Stimulated activated CD4-positive, alpha-beta T cell treated with anti-CD3 and anti-CD28 coated beads, Interleukin-15, amount 100 ng/mL, for 24 hours (primary cell): ENCODE measurements around the gene TAC3.
"Not testable (repeated sequence)": the region's sequence is repeated elsewhere in the genome, so short reads cannot be mapped to it uniquely, and the experiment has no call there.

Experiments
- DNase-seq: peaks from one replicate; pipeline ENCODE4 v3.0.0-alpha.2; 2020

TAC3 gene

DNA sequence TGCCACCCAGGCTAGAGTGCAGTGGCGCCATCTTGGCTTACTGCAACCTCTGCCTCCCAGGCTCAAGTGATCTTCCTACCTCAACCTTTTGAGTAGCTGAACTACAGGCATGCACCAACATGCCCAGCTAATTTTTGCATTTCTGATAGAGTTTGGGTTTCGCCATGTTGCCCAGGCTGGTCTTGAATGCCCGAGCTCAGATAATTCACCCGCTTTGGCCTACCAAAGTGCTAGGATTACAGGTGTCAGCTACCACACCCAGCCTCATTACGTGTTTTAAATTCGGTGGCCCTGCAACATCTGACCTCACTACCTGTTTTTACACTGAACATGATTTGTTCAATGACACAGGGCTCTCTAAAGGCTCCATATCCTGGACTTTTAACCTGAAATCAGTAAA is 36.1 kb downstream of the TAC3 start:
- no peak for DNase-seq

- no peak for DNase-seq
Observed at GRCh38 chr12:56979628-56980027, 36.7 kb downstream of the TAC3 start.

DNA sequence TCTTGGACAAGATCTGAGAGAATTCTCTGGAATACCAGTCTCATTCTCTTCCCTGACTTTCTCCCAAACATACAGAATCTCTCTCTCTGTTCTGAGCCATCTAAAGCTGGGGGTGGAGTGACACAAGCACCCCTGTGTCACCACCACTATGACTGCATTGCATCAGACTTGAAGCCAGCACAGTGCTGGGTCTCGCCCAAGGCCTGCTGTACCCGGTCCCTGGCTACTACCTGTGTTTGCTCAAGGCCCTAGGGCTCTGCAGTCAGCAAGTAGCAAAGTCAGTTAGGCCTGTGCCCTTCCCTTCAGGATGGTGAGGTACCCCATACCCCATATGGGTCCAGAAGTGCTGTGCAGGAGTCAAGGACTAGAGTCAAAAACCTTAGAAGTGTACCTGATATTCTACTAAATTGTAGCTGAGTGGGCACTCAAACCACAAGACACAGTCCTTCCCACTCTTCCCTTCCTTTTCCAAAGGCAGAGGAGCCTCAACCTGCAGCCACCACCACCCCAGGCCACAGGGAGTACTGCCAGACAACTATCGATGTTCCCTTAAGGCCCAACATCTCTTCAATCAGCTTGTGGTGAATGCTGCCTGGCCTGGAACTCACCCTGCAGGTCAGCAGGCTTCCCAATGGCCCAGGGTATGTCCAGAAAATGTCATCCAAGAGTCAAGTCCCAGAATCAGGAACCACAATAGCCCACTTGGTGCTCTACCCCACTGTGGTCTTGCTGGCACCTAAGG is 37.8 kb downstream of the TAC3 start:
- no peak for DNase-seq

DNA sequence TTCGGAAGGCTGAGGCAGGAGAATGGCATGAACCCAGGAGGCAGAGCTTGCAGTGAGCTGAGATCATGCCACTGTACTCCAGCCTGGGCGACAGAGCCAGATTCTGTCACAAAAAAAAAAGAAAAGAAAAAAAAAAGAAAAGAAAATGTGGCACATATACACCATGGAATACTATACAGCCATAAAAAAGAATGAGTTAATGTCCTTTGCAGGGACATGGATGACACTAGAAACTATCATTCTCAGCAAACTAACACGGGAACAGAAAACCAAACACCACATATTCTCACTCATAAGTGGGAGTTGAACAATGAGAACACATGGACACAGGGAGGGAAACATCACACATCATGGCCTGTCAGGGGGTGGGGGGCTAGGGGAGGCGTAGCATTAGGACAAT is 39.0 kb downstream of the TAC3 start:
- not testable (repeated sequence) for DNase-seq

- DNase-seq: not testable (repeated sequence)
Observed at GRCh38 chr12:56974224-56974623, 42.1 kb downstream of the TAC3 start.

DNA sequence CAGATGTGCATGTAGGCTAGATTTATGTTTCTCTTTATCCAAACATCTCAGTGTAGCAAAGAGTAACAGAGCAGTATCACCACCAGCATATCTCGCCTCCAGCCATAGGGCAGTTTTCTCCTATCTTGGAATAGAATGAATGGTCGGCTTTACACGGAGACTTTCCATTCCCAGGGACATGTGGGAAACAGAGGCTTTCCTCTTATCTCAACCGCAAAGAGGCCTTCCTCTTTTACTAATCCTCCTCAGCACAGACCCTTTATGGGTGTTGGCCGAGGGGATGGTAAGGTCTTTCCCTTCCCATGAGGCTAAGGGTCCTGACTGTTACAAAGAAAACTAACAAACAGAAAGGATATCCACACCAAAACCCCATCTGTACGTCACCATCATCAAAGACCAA is 47.4 kb downstream of the TAC3 start:
- DNase-seq: not testable (repeated sequence)

DNA sequence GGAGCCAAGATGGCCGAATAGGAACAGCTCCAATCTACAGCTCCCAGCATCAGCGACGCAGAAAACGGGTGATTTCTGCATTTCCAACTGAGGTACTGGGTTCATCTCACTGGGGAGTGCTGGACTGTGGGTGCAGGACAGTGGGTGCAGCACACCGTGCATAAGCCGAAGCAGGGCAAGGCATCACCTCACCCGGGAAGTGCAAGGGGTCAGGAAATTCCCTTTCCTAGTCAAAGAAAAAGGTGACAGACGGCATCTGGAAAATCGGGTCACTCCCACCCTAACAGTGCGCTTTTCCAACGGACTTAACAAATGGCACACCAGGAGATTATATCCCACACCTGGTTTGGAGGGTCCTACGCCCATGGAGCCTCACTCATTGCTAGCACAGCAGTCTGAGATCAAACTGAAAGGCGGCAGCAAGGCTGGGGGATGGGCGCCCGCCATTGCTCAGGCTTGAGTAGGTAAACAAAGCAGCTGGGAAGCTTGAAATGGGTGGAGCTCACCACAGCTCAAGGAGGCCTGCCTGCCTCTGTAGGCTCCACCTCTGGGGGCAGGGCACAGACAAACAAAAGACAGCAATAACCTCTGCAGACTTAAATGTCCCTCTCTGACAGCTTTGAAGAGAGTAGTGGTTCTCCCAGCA is 50.2 kb downstream of the TAC3 start:
- not testable (repeated sequence) for DNase-seq

DNA sequence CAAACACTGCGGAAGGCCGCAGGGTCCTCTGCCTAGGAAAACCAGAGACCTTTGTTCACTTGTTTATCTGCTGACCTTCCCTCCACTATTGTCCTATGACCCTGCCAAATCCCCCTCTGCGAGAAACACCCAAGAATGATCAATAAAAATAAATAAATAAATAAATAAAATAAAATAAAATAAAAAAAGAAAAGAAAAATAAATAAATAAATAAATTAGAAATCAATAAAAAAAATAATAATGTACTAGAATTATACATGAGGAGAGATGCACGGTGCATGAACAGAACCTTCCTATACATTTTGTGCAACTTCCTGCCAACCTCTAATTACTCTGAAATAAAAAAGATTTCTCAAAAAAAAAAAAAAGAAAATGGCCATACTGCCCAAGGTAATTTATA is 51.2 kb downstream of the TAC3 start:
- DNase-seq: not testable (repeated sequence)

DNA sequence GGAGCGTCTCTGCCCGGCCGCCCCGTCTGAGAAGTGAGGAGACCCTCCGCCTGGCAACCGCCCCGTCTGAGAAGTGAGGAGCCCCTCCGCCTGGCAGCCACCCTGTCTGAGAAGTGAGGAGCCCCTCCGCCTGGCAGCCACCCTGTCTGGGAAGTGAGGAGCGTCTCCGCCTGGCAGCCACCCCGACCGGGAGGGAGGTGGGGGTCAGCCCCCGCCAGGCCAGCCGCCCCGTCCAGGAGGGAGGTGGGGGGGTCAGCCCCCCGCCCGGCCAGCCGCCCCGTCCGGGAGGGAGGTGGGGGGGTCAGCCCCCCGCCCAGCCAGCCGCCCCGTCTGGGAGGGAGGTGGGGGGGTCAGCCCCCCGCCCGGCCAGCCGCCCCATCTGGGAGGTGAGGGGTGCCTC is 52.8 kb downstream of the TAC3 start:
- DNase-seq: not testable (repeated sequence)

DNA sequence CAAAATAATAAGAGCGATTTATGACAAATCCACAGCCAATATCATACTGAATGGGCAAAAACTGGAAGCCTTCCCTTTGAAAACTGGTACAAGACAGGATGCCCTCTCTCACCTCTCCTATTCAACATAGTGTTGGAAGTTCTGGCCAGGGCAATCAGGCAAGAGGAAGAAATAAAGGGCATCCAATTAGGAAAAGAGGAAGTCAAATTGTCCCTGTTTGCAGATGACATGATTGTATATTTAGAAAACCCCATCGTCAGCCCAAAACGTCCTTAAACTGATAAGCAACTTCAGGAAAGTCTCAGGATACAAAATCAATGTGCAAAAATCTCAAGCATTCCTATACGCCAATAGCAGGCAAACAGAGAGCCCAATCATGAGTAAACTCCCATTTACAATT is 54.1 kb downstream of the TAC3 start:
- DNase-seq: not testable (repeated sequence)
